Heart left ventricle (tissue), 16 donors: ENCODE data around the gene CREBL2. TPM values are rescaled to one million over a fixed set of nuclear protein-coding genes. Genes with fewer than 3 reads are reported as not detected.

Experiments
- ATAC-seq, 4 donors: fragments of 200-7000 bp; cut with Tn5 transposase; one replicate each; pipeline ENCODE4 v1.9.1; 2020 to 2022; ENCODE audit warnings: moderate library complexity in 4 of 4, mild to moderate bottlenecking in 3 of 4, moderate number of reproducible peaks in 1 of 4
- DNase-seq, 5 donors: peaks; one replicate each; pipeline ENCODE4 v3.0.0-alpha.2; 2020
- H3K27ac ChIP-seq, 12 donors: fragments of 200-600 bp; sonication (generic) in 4 of 12; one replicate each; pipeline versions ENCODE4 v1.5.0 to v1.8.0; 2016 to 2022; ENCODE audit warnings: mild to moderate bottlenecking in 2 of 12
- H3K27me3 ChIP-seq, 9 donors: fragments of 200-600 bp; sonication (generic) in 2 of 9; one replicate each; pipeline versions ENCODE4 v1.5.1 to v1.8.0; 2016 to 2022; ENCODE audit warnings: mild to moderate bottlenecking in 3 of 9
- H3K36me3 ChIP-seq, 9 donors: fragments of 200-600 bp; sonication (generic) in 2 of 9; one replicate each; pipeline versions ENCODE4 v1.5.0 to v1.8.0; 2018 to 2022; ENCODE audit warnings: mild to moderate bottlenecking in 2 of 9
- H3K4me1 ChIP-seq, 12 donors: fragments of 200-600 bp; sonication (generic) in 4 of 12; one replicate each; pipeline versions ENCODE4 v1.5.0 to v1.8.0; 2016 to 2022; ENCODE audit warnings: mild to moderate bottlenecking in 3 of 12
- H3K4me3 ChIP-seq, 12 donors: fragments of 200-600 bp; sonication (generic) in 4 of 12; one replicate each; pipeline versions ENCODE4 v1.5.0 to v1.8.0; 2017 to 2022; ENCODE audit warnings: mild to moderate bottlenecking in 9 of 12, moderate library complexity in 4 of 12
- H3K9me3 ChIP-seq, 12 donors: fragments of 200-600 bp; sonication (generic) in 4 of 12; one replicate each; pipeline versions ENCODE4 v1.5.0 to v1.8.0; 2016 to 2022; ENCODE audit warnings: mild to moderate bottlenecking in 1 of 12
- POLR2A ChIP-seq, 2 donors: fragments of 450-650 bp; IDR thresholded peaks; one replicate each; pipeline ENCODE4 v1.6.1; 2017; ENCODE audit warnings: antibody characterized with exemption in 2 of 2, mild to moderate bottlenecking in 2 of 2, moderate library complexity in 2 of 2
- WGBS, 4 donors: extraction: QIAGEN DNeasy Blood & Tissue Kit in 2 of 4; methylation state at CpG; one replicate each; pipeline versions ENCODE4 v1.1.5 to v1.1.7; 2013 to 2018; 5-methylcytosine and 5-hydroxymethylcytosine counted together
- intact Hi-C, 10 donors: fragments of 100-400 bp; cut with DNase I; formaldehyde crosslinking; loops; one replicate each; pipeline versions ENCODE4 v1.11.1 to v1.14.2; 2022
- polyA plus RNA-seq, 2 donors: library from polyadenylated mRNA; stranded (reverse); fragments of 200-250 nt; gene quantifications; one replicate each; pipeline ENCODE4 v1.2.3, GENCODE V29; 2013
- total RNA-seq, 9 donors: library from RNA; depleted of rRNA in 2 of 9; stranded (reverse); fragments of >200 nt in 2 of 9; fragmentation: NEBNext Ultra II Directional in 3 of 9; extraction: Animal tissue kit (Norgen Biotek cat#: 25700) in 3 of 9; gene quantifications; one replicate each; pipeline versions ENCODE4 v1.1.0 to v1.2.4, GENCODE V29; 2016 to 2023
- TF ChIP-seq, protein P1 (sequence below), 12 donors: fragments of 200-600 bp; sonication (generic) in 4 of 12; IDR thresholded peaks; one replicate each; pipeline versions ENCODE4 v1.5.0 to v1.8.0; 2018 to 2022; ENCODE audit warnings: antibody characterized with exemption in 12 of 12, mild to moderate bottlenecking in 5 of 12
- donor health status: ischemic (EF 13 %, LVEDD 7.1; RV severe dilation, severe dysfunction).
- donor health status: healthy with polysubstance abuse.
- donor health status: DM: no; HTN: yes; CAD: no.
- donor health status: DM: no; HTN: no; CAD: no.
- donor health status: ischemic (EF 25% LVEDD 6.9; RV normal size, moderate dysfunction).
- donor health status: ischemic (EF 25% LVEDD 5.7; RV mildly dilated, moderate dysfunction).
- donor health status: healthy.
- donor health status: DM: yes; HTN: yes; CAD: no.
- donor health status: ischemic (EF 35%, LVEDD 5.7; RV mildly dilated, moderate dysfunction).
- donor health status: nonischemic (EF 11% LVEDD 7.7; RV severe dilation, severe dysfunction).
- donor health status: DM: yes; HTN: yes; CAD: no.
- donor health status: PGD.
- donor health status: ischemic (EF 29% LVEDD 5.4; RV normal size, mild dysfunction).
- donor health status: nonischemic (EF 23%, LVEDD 6.1; RV moderate dilation, normal function).

CREBL2 gene
- total and polyA plus RNA-seq, 11 donors, result 8.8 to 30.0 (median 17.8) TPM

DNA sequence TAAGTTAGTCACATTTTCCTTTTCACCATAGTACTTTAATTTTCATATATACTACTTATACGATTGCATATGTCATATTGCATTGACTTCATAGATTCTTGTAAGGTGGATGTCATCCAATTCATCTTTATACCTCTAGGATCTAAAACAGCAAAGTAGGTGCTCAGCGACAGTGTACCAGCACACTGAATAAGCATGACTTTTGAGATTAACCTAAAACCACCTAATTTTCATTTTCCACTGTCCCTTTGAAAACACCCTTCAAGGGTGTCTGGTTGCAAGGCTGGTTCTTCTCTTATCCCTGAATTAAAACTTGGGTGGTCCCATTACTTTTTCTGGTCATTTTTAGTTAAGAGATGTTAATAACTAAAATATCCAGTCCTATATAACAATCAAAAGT is 79.9 kb downstream of the CREBL2 start:
- intact Hi-C loops, result loop anchor here in 1 of 10 donors (10.0 kb wide), 1 partner anchor 127 kb away; the partner anchor contains the start of gene DUSP16
- WGBS, 4 donors, result 91 to 95% (median 94%) methylated on average over 2 of the region's 2 CpGs
- H3K27me3 ChIP-seq, result no peaks in the 10 kb centered on the region
- TF ChIP-seq POLR2A (IDR thresholded peaks at IDR 0.05), result no peak
- DNase-seq, result no peak
- no peak overlapping the region for H3K4me3 ChIP-seq
- no peak for ATAC-seq
- peaks cover 0 to 5% (median 2%) of the 10 kb centered on the region in 12 donors for H3K4me1 ChIP-seq
- H3K36me3 ChIP-seq, result no peaks in the 10 kb centered on the region
- H3K9me3 ChIP-seq, result no peaks in the 10 kb centered on the region
- no peak overlapping the region for H3K27ac ChIP-seq

DNA sequence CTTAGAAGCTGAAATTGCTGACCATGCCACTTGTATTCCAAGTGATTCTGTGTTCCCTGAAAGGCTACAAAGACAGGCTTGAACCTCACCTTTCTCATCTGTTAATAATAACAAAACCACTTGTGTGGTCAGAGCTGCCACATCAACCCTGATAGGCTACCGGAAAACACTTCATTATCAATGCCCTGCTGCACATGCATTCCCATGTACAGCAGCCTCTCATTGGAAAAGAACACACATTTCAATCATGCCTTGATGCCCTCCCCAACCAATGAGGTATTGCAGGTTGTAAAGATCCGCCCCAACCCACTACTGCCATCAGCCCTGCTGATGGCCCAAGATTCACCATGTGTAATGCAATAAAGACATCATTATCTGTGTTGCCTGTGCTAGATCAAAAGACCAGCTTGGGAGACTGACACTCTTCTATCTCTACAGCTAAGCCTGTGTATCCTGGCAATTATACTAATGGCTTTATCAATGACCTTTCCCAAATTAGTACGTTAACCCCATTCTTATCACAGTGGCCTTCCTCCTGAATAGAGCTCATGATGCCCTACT is 81.5 kb downstream of the CREBL2 start:
- WGBS, 4 donors, result 42 to 58% (median 51%) methylated on average over 3 of the region's 3 CpGs
- intact Hi-C loops, result loop anchor here in 1 of 10 donors (10.0 kb wide), 1 partner anchor 128 kb away; the partner anchor contains the start of gene DUSP16
- DNase-seq, result no peak
- Histone ChIP-seq H3K27ac (no peak overlapping the region), H3K4me1 (peaks cover 0 to 16% (median 5%) of the 10 kb centered on the region in 12 donors), H3K36me3 (no peaks in the 10 kb centered on the region), H3K27me3 (no peaks in the 10 kb centered on the region), H3K9me3 (no peaks in the 10 kb centered on the region), H3K4me3 (no peak overlapping the region)
- no peak for ATAC-seq
- TF ChIP-seq, protein P1, sequence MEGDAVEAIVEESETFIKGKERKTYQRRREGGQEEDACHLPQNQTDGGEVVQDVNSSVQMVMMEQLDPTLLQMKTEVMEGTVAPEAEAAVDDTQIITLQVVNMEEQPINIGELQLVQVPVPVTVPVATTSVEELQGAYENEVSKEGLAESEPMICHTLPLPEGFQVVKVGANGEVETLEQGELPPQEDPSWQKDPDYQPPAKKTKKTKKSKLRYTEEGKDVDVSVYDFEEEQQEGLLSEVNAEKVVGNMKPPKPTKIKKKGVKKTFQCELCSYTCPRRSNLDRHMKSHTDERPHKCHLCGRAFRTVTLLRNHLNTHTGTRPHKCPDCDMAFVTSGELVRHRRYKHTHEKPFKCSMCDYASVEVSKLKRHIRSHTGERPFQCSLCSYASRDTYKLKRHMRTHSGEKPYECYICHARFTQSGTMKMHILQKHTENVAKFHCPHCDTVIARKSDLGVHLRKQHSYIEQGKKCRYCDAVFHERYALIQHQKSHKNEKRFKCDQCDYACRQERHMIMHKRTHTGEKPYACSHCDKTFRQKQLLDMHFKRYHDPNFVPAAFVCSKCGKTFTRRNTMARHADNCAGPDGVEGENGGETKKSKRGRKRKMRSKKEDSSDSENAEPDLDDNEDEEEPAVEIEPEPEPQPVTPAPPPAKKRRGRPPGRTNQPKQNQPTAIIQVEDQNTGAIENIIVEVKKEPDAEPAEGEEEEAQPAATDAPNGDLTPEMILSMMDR (IDR thresholded peaks at IDR 0.05), result no peak
- TF ChIP-seq POLR2A (IDR thresholded peaks at IDR 0.05), result no peak

Other genes starting within 250 kb of the CREBL2 start
- gene DUSP16, start 49.0 kb upstream of the CREBL2 start, total RNA-seq, result 10 to 100 TPM in 8 of 9 donors, 1 to 10 TPM in 1; 9.7 to 24.7 (median 15.5) TPM
- 10 to 100 TPM in 1 of 2 donors, 1 to 10 TPM in 1; 2.5 to 10.4 TPM for gene DUSP16, start 49.0 kb upstream of the CREBL2 start, polyA plus RNA-seq
- under 1 TPM in 1 of 9 donors, not detected in 8; 0.61 TPM for gene GPR19, start 84.3 kb downstream of the CREBL2 start, total RNA-seq
- under 1 TPM in 1 of 2 donors, not detected in 1; 0.04 TPM for gene GPR19, start 84.3 kb downstream of the CREBL2 start, polyA plus RNA-seq
- 10 to 100 TPM; 25.8 to 44.9 (median 35.1) TPM for gene CDKN1B, start 105.5 kb downstream of the CREBL2 start, total RNA-seq
- gene CDKN1B, start 105.5 kb downstream of the CREBL2 start, polyA plus RNA-seq, result 10 to 100 TPM; 19.0 to 27.4 TPM
- 10 to 100 TPM in 8 of 9 donors, 1 to 10 TPM in 1; 7.8 to 45.0 (median 15.2) TPM for gene APOLD1, start 173.8 kb downstream of the CREBL2 start, total RNA-seq
- 10 to 100 TPM in 1 of 2 donors, 1 to 10 TPM in 1; 7.1 to 24.6 TPM for gene APOLD1, start 173.8 kb downstream of the CREBL2 start, polyA plus RNA-seq
- 10 to 100 TPM; 23.9 to 38.2 (median 27.1) TPM for gene DDX47, start 201.5 kb downstream of the CREBL2 start, total RNA-seq
- gene DDX47, start 201.5 kb downstream of the CREBL2 start, polyA plus RNA-seq, result 10 to 100 TPM; 13.7 to 34.0 TPM